Chondrocyte (in vitro differentiated cells): ENCODE results near the gene ZMYND15. TPM values are rescaled to one million over a fixed set of nuclear protein-coding genes. Genes with fewer than 3 reads are reported as not detected.

Source experiments
- DNase-seq: peaks from one replicate; pipeline ENCODE4 v3.0.0; 2021; ENCODE audit warnings: mixed read lengths, low spot score
- H3K27ac Mint-ChIP-seq: one replicate; pipeline ENCODE4 v1.8.0; 2021; ENCODE audit warnings: mild to moderate bottlenecking, moderate library complexity, mixed read lengths; ENCODE audit not compliant: unreplicated experiment
- H3K27me3 Mint-ChIP-seq: 2 replicates; pipeline ENCODE4 v1.8.0; 2021; ENCODE audit warnings: low read depth, mixed read lengths
- H3K36me3 Mint-ChIP-seq: 2 replicates; pipeline ENCODE4 v1.8.0; 2021; ENCODE audit warnings: low read depth, mixed read lengths
- H3K4me1 Mint-ChIP-seq: 2 replicates; pipeline ENCODE4 v1.8.0; 2021; ENCODE audit warnings: low read depth, mild to moderate bottlenecking, mixed read lengths
- H3K4me3 Mint-ChIP-seq: one replicate; pipeline ENCODE4 v1.8.0; 2021; ENCODE audit warnings: mild to moderate bottlenecking, moderate library complexity, mixed read lengths; ENCODE audit not compliant: unreplicated experiment
- H3K9me3 Mint-ChIP-seq: 2 replicates; pipeline ENCODE4 v1.8.0; 2021; ENCODE audit warnings: low read depth, mixed read lengths
- total RNA-seq: library from RNA; stranded (reverse); gene quantifications from 3 replicates; pipeline ENCODE4 v1.2.1, GENCODE V29; 2021
- TF ChIP-seq, protein P1 (sequence below): fragments of 200-600 bp; sonication (generic); IDR thresholded peaks from 2 replicates; pipeline ENCODE4 v1.5.0; 2021; ENCODE audit warnings: antibody characterized with exemption, mild to moderate bottlenecking, moderate library complexity

Gene ZMYND15
- total RNA-seq, 1 donor from 2014 or later = 0.45 TPM

DNA sequence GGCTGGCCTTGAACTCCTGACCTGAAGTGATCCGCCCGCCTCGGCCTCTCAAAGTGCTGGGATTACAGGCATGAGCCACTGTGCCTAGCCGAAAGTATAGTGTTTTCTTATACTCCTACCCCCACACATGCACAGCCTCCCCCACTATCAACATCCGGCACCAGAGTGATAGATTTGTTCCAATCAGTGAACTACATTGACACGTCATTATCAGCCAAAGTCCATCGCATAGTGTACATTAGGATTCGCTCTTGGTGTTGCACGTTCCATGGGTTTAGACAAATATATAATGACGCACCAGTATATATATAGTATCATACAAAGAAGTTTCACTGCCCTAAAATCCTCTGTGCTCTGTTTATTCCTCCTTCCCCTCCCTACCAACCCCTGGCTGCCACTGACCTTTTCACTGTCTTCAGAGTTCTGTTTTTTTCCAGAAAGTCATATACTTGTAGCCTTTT lies 20.2 kb downstream of the ZMYND15 start:
- H3K9me3 Mint-ChIP-seq = no peaks in the 10 kb centered on the region
- H3K27me3 Mint-ChIP-seq = peaks cover 33% of the 10 kb centered on the region
- H3K4me1 Mint-ChIP-seq = no peaks in the 10 kb centered on the region
- no peak overlapping the region for H3K4me3 Mint-ChIP-seq
- DNase-seq = peak; percentile 25
- no peak overlapping the region for H3K27ac Mint-ChIP-seq
- H3K36me3 Mint-ChIP-seq = peaks cover 2% of the 10 kb centered on the region
- TF ChIP-seq, protein P1, sequence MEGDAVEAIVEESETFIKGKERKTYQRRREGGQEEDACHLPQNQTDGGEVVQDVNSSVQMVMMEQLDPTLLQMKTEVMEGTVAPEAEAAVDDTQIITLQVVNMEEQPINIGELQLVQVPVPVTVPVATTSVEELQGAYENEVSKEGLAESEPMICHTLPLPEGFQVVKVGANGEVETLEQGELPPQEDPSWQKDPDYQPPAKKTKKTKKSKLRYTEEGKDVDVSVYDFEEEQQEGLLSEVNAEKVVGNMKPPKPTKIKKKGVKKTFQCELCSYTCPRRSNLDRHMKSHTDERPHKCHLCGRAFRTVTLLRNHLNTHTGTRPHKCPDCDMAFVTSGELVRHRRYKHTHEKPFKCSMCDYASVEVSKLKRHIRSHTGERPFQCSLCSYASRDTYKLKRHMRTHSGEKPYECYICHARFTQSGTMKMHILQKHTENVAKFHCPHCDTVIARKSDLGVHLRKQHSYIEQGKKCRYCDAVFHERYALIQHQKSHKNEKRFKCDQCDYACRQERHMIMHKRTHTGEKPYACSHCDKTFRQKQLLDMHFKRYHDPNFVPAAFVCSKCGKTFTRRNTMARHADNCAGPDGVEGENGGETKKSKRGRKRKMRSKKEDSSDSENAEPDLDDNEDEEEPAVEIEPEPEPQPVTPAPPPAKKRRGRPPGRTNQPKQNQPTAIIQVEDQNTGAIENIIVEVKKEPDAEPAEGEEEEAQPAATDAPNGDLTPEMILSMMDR = no peak

DNA sequence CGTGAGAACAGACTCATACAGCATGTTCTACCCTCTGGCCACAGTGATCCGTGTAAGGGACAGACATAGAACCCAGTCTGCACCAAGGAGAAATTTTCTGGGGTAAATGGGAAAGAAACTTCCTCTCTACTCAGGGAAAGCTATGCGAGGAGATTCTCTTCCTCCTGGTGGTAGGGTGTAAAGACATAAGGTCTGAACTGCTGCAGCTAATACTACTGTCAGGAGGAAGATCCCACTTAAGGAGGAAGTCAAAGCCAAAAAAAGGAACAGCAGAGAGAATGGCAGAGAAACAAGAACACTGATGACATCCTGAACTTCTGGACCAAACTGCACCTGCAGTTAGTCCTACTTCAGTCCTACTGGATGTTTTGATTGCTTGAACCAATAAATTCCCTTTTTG lies 25.0 kb downstream of the ZMYND15 start:
- no peak overlapping the region for H3K27ac Mint-ChIP-seq
- H3K4me1 Mint-ChIP-seq = no peaks in the 10 kb centered on the region
- no peak for DNase-seq
- no peaks in the 10 kb centered on the region for H3K36me3 Mint-ChIP-seq
- no peaks in the 10 kb centered on the region for H3K9me3 Mint-ChIP-seq
- peaks cover 14% of the 10 kb centered on the region for H3K27me3 Mint-ChIP-seq
- TF ChIP-seq, protein P1 = no peak
- H3K4me3 Mint-ChIP-seq = no peak overlapping the region

GRCh38 chr17:4766201-4766600 lies 26.6 kb downstream of the ZMYND15 start:
- Mint-ChIP-seq H3K36me3 (no peaks in the 10 kb centered on the region), H3K9me3 (no peaks in the 10 kb centered on the region), H3K27me3 (peaks cover 6% of the 10 kb centered on the region), H3K4me3 (no peak overlapping the region), H3K27ac (no peak overlapping the region), H3K4me1 (no peaks in the 10 kb centered on the region)
- peak; percentile 5 for DNase-seq
- TF ChIP-seq, protein P1 = no peak

DNA sequence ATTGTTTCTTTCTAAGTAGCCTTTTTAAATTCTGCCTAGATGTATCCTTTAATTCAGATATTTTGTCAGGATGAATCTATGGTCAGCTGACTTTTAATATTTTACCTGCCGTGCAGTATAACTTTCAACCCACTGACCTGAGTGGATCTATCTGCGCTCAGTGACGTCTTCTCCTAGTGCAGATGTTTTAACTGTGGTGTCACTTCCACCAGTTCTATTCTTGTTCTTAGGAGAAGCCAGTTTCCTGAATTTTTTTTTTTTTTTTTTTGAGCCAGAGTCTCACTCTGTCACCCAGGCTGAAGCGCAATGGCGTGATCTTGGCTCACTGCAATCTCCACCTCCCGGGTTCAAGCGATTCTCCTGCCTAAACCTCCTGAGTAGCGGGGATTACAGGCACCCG lies 27.1 kb downstream of the ZMYND15 start:
- no peak overlapping the region for H3K4me3 Mint-ChIP-seq
- H3K36me3 Mint-ChIP-seq = no peaks in the 10 kb centered on the region
- H3K4me1 Mint-ChIP-seq = no peaks in the 10 kb centered on the region
- no peak for DNase-seq
- no peaks in the 10 kb centered on the region for H3K9me3 Mint-ChIP-seq
- peaks cover 10% of the 10 kb centered on the region for H3K27me3 Mint-ChIP-seq
- no peak overlapping the region for H3K27ac Mint-ChIP-seq
- TF ChIP-seq, protein P1 = no peak

DNA sequence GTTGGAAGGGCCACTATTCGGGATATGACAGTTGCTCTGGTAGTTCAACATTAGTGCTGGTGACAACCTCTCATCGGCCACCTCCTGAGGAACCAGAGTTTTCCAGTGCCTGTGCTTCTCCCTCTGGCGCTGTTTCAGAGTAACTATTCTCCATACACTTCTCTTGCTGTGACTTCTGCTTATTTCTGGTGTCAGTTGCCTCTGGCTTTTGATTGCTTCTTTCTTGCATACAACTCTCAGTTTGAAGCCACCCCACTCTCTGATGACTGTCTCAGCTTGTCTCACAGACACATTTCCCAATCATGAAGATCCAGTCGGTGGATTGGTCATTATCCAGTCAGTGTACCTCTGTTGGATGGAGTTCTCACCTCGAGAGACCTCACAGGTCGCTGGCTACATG lies 28.7 kb downstream of the ZMYND15 start:
- Mint-ChIP-seq H3K27ac (no peak overlapping the region), H3K36me3 (no peaks in the 10 kb centered on the region), H3K4me1 (no peaks in the 10 kb centered on the region), H3K4me3 (no peak overlapping the region), H3K27me3 (peaks cover 21% of the 10 kb centered on the region), H3K9me3 (no peaks in the 10 kb centered on the region)
- TF ChIP-seq, protein P1 = no peak
- no peak for DNase-seq
